Aorta (tissue), 5 donors: ENCODE measurements around the gene CYP26A1. TPM values are rescaled to one million over a fixed set of nuclear protein-coding genes. Genes with fewer than 3 reads are reported as not detected.

ENCODE experiments used
- ATAC-seq: fragments of 200-7000 bp; cut with Tn5 transposase; one replicate; pipeline ENCODE4 v1.9.1; 2022; ENCODE audit warnings: moderate library complexity; ENCODE audit not compliant: low FRiP score
- DNase-seq, 2 donors: peaks; one replicate each; pipeline ENCODE4 v3.0.0-alpha.2; 2020
- H3K27ac ChIP-seq, 2 donors: one replicate each; pipeline ENCODE4 v1.5.1; 2013; ENCODE audit warnings: low read length in 2 of 2, mild to moderate bottlenecking in 2 of 2, moderate library complexity in 2 of 2, control low read depth in 1 of 2, inconsistent platforms in 1 of 2, low read depth in 1 of 2
- H3K27me3 ChIP-seq, 2 donors: one replicate each; pipeline ENCODE4 v1.6.1; 2013; ENCODE audit warnings: control low read depth in 1 of 2, low read length in 1 of 2, mild to moderate bottlenecking in 1 of 2, moderate library complexity in 1 of 2; ENCODE audit not compliant: insufficient read depth in 2 of 2, control insufficient read depth in 1 of 2
- H3K36me3 ChIP-seq, 2 donors: one replicate each; pipeline ENCODE4 v1.6.1; 2013; ENCODE audit warnings: control low read depth in 1 of 2, low read length in 1 of 2, mild to moderate bottlenecking in 1 of 2; ENCODE audit not compliant: insufficient read depth in 2 of 2, control insufficient read depth in 1 of 2
- H3K4me1 ChIP-seq, 2 donors: one replicate each; pipeline ENCODE4 v1.6.1; 2013; ENCODE audit warnings: low read length in 2 of 2, control low read depth in 1 of 2, mild to moderate bottlenecking in 1 of 2, moderate library complexity in 1 of 2; ENCODE audit not compliant: insufficient read depth in 2 of 2, control insufficient read depth in 1 of 2
- H3K4me3 ChIP-seq, 2 donors: one replicate each; pipeline ENCODE4 v1.5.1; 2013; ENCODE audit warnings: low read length in 2 of 2, control low read depth in 1 of 2, mild to moderate bottlenecking in 1 of 2
- H3K9me3 ChIP-seq: one replicate; pipeline ENCODE4 v1.6.1; 2013; ENCODE audit warnings: mild to moderate bottlenecking, low read length; ENCODE audit not compliant: control insufficient read depth
- WGBS, 2 donors: extraction: QIAGEN DNeasy Blood & Tissue Kit; methylation state at CpG; one replicate each; pipeline ENCODE4 v1.1.7; 2013; 5-methylcytosine and 5-hydroxymethylcytosine counted together
- intact Hi-C, 2 donors: fragments of 100-400 bp; cut with DNase I; formaldehyde crosslinking; loops; one replicate each; pipeline versions ENCODE4 v1.14.2 to v1.15.0; 2022
- polyA plus RNA-seq, 2 donors: library from polyadenylated mRNA; stranded (reverse); fragments of 200-250 nt; gene quantifications; one replicate each; pipeline ENCODE4 v1.2.3, GENCODE V29; 2013
- total RNA-seq, 2 donors: library from RNA; stranded (reverse); fragmentation: NEBNext Ultra II Directional; extraction: Animal tissue kit (Norgen Biotek cat#: 25700); gene quantifications; one replicate each; pipeline ENCODE4 v1.2.1, GENCODE V29; 2021
- donor health status: healthy with polysubstance abuse.
- donor health status: Bipolar disorder and iron deficiency.
- donor health status: DM: no; HTN: no; CAD: no.
- donor health status: DM: no; HTN: no; CAD: no.
- donor health status: DM: yes; HTN: yes; CAD: no.

Gene CYP26A1
- total and polyA plus RNA-seq, 4 donors, result not detected

DNA sequence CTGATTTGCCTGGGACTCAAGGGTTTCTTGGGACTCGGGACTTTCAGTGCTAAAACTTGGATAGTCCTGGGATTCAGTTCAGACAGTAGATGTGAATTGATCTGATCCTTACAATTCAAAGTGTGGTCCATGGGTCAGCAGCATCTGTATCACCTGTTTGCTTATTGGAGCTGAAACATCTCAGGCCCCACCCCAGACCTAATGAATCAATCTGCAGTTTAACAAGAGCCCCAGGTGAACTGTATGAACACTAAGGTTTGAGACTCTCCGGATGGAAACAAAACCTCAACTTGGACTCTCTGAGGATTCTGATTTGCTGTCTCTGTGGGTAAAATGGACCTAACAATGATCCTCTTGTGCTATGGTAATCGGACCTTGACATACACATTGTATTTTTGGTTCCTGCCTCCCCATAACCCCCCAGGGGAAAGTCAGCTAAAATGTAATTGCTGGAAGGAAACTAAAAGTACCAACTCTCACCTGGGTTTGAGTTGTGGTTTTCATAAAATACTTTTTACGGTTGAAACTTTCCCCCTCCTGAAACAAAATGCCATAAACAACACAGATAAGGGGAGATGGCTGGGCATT is 11.7 kb downstream of the CYP26A1 start:
- Histone ChIP-seq H3K4me1 (no peaks in the 10 kb centered on the region), H3K9me3 (no peaks in the 10 kb centered on the region), H3K27ac (no peak overlapping the region), H3K4me3 (no peak overlapping the region), H3K36me3 (no peaks in the 10 kb centered on the region), H3K27me3 (no peaks in the 10 kb centered on the region)
- DNase-seq (no peak), ATAC-seq (no peak)
- WGBS, 2 donors, result 67 to 72% methylated on average over 4 of the region's 4 CpGs
- intact Hi-C loops, result no loop called here

DNA sequence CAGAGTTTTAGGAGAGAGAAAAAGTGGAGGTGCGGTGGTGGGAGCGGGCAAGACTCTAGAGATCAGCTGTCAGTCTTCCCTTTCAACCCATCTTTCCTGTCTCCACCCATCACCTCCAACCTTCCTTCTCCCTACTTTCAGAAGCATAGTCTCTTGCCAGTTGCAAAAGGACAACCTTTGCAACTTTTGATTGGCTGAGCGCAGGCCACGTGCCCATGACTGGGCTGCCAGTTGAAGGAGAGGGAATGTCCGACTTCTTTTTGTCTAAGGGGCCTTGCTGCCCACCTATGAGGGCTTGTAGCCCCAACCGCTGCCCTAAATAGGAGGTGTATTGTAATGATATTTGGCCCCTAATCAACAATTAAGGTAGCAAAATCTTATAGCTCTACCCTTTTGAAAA is 12.6 kb downstream of the CYP26A1 start:
- H3K9me3 ChIP-seq, result no peaks in the 10 kb centered on the region
- no peak overlapping the region for H3K27ac ChIP-seq
- H3K27me3 ChIP-seq, result no peaks in the 10 kb centered on the region
- ATAC-seq, result no peak
- H3K4me3 ChIP-seq, result no peak overlapping the region
- intact Hi-C loops, result no loop called here
- no peak for DNase-seq
- H3K4me1 ChIP-seq, result no peaks in the 10 kb centered on the region
- 93 to 97% methylated on average over 6 of the region's 6 CpGs for WGBS, 2 donors
- no peaks in the 10 kb centered on the region for H3K36me3 ChIP-seq

DNA sequence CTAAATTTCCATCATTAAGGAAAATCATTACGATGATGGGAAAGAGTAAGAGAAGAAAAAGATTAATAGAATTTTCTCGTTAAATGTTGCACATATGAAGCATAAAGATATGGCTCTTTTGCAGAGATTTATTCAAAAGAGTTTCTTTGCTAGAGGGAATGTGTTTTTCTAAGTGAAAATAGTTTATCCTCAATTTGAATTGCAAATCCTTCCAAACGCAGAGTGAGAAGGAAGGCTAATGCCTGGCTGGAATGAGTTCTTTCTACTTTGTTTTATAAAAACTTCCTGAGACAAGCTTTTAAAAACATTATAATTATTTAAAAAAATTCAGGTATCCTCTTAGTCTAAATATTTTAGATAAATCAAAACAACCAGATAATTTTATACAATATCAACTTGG is 14.2 kb downstream of the CYP26A1 start:
- no peak overlapping the region for H3K4me3 ChIP-seq
- no peaks in the 10 kb centered on the region for H3K4me1 ChIP-seq
- WGBS, 2 donors, result 49 to 55% methylated on average over 3 of the region's 3 CpGs
- intact Hi-C loops, result no loop called here
- no peak for ATAC-seq
- H3K27me3 ChIP-seq, result no peaks in the 10 kb centered on the region
- H3K36me3 ChIP-seq, result no peaks in the 10 kb centered on the region
- no peak for DNase-seq
- no peak overlapping the region for H3K27ac ChIP-seq
- H3K9me3 ChIP-seq, result no peaks in the 10 kb centered on the region

DNA sequence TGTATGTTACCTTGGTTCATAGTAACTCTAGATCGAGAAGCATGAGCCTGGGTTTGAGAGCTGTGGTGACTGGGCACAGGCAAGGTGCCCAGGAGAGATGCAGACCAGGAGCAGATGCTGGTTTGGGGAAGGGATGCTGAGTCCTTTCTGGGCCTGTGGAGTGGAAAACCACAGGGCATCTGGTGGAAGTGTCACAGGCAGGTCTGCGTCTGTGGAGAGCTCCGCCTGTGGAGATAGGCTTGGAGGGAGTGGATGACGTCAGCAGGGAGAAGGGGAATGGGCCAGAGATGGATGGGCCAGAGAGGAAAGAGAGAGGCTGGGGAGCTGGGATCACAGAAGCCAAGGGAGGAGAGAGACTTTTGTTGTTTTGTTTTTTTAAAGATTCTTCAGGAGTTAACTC is 14.8 kb downstream of the CYP26A1 start:
- Histone ChIP-seq H3K4me1 (no peaks in the 10 kb centered on the region), H3K27me3 (no peaks in the 10 kb centered on the region), H3K9me3 (no peaks in the 10 kb centered on the region), H3K27ac (no peak overlapping the region), H3K4me3 (no peak overlapping the region), H3K36me3 (no peaks in the 10 kb centered on the region)
- DNase-seq (no peak), ATAC-seq (no peak)
- intact Hi-C loops, result no loop called here
- 65 to 69% methylated on average over 4 of the region's 4 CpGs for WGBS, 2 donors

DNA sequence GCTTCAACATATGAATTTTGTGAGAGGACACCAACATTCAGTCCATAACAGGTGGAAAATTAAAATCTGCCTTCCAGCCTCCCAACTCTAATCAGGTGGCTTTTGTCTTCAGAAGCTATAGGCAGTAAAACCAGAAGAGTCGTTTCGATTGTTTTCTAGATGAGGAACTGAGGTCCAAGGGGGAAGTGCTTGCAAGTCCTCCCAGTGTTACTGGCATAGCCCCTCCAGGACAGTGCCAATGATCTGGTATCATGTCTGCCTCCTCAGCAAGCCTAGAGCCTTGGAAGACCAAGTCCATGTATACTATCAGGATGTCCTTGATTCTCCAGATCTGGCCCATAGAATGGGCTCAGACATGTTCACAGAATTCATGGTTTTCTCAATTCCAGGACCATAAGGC is 16.9 kb downstream of the CYP26A1 start:
- ATAC-seq (no peak), DNase-seq (no peak)
- H3K27ac ChIP-seq, result no peak overlapping the region
- no peaks in the 10 kb centered on the region for H3K9me3 ChIP-seq
- intact Hi-C loops, result no loop called here
- no peaks in the 10 kb centered on the region for H3K27me3 ChIP-seq
- H3K4me1 ChIP-seq, result no peaks in the 10 kb centered on the region
- no peaks in the 10 kb centered on the region for H3K36me3 ChIP-seq
- WGBS, 2 donors, result 90 to 91% methylated on average over 2 of the region's 2 CpGs
- H3K4me3 ChIP-seq, result no peak overlapping the region

DNA sequence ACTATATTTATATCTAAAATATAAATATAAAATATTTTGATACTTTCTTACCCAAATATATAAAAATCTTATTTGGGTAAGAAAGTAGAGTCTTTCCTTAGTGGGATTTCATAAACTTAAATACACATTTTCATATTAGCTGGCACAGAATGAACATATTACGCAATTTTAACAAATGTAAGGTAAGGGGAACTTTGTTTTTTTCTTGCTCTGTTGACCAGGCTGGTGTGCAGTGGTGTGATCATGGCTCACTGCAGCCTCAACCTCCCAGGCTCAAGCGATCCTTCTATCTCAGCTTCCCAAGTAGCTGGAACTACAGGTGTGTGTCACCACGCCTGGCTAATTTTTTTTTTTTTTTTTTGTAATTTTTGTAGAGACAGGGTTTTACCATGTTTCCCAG is 18.3 kb downstream of the CYP26A1 start:
- DNase-seq (no peak), ATAC-seq (no peak)
- no peak overlapping the region for H3K4me3 ChIP-seq
- no peaks in the 10 kb centered on the region for H3K36me3 ChIP-seq
- H3K27me3 ChIP-seq, result no peaks in the 10 kb centered on the region
- WGBS, 2 donors, result 98% methylated on average over 3 of the region's 3 CpGs
- no peaks in the 10 kb centered on the region for H3K9me3 ChIP-seq
- H3K4me1 ChIP-seq, result no peaks in the 10 kb centered on the region
- intact Hi-C loops, result no loop called here
- no peak overlapping the region for H3K27ac ChIP-seq

DNA sequence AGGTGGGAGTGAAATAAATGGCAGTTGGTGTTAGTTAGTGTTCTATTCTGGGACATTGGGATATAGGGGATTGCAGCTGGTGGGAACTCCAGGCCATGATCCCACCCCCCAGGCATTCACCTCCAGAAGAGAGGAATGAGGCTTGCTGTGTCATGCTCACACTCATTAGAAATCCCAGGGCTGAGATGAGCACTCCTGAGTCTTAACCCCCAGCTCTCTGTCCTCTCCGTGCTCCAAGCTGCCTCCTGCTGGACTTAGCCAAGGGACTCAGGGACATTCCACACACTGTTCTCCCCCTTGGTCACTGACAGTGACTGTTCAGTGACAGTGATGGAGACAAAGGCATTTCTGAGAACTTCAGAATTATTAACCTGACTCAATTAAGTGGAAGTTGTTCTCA is 21.5 kb downstream of the CYP26A1 start:
- no peak for ATAC-seq
- intact Hi-C loops, result no loop called here
- Histone ChIP-seq H3K36me3 (no peaks in the 10 kb centered on the region), H3K27ac (no peak overlapping the region), H3K9me3 (no peaks in the 10 kb centered on the region), H3K4me1 (no peaks in the 10 kb centered on the region), H3K4me3 (no peak overlapping the region), H3K27me3 (no peaks in the 10 kb centered on the region)
- no peak for DNase-seq
- WGBS, 2 donors, result 66 to 80% methylated on average over 1 of the region's 1 CpG

DNA sequence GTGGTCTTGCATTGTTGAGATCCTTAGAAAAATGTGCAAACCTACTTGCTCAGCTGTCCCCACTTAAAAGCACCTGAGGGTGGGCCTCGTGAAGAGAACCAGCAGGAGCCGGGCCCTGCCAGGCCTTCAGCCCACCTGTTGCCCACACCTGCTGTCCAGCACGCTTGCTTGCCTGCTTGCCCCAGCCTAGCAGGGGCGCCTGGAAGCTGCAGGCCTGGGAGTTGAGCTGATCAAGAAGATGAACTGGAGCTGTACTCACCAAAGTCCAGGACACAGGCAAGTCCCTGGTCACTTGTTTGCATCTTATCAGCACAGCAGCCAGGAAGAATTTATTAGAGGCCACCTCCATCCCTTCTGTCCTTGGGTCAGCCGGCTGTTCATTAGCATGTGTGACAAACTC is 23.2 kb downstream of the CYP26A1 start:
- no peaks in the 10 kb centered on the region for H3K27me3 ChIP-seq

DNA sequence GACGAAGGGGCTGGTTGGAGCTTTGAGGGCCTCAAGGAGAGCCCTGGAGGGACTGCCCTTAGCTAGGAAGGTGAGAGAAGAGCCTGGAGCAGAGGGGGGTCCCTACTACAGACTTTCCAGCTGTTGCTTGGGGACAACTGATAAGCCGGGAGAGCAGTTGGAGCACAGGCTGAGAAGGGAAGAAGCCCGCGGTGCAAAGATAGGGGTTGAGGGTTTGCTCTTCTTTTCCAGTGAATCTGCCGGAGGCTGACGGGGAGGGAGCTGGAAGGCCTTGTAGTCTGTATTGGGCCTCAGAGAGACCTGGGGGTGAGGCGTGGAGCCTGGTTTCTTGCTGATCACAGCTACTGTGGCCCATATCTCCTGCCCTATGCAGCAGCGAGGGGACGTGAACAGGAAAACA is 23.7 kb downstream of the CYP26A1 start:
- no peaks in the 10 kb centered on the region for H3K4me1 ChIP-seq
- ATAC-seq (no peak), DNase-seq (no peak)
- no peaks in the 10 kb centered on the region for H3K9me3 ChIP-seq
- intact Hi-C loops, result no loop called here
- no peak overlapping the region for H3K4me3 ChIP-seq
- 83 to 88% methylated on average over 9 of the region's 9 CpGs for WGBS, 2 donors
- H3K36me3 ChIP-seq, result no peaks in the 10 kb centered on the region
- H3K27me3 ChIP-seq, result no peaks in the 10 kb centered on the region
- H3K27ac ChIP-seq, result no peak overlapping the region

More for the DNA sequence above, 23.2 kb downstream of the CYP26A1 start:
- no peak for ATAC-seq
- Histone ChIP-seq H3K9me3 (no peaks in the 10 kb centered on the region), H3K4me3 (no peak overlapping the region), H3K36me3 (no peaks in the 10 kb centered on the region), H3K27ac (no peak overlapping the region), H3K4me1 (no peaks in the 10 kb centered on the region)
- 90 to 92% methylated on average over 5 of the region's 5 CpGs for WGBS, 2 donors
- intact Hi-C loops, result no loop called here
- DNase-seq, result no peak
